PFSK-1 (cell line): ENCODE data around the gene LDHA.

Experiments
- POLR2AphosphoS5 ChIP-seq: IDR thresholded peaks from 2 replicates; pipeline ENCODE4 v1.6.1; 2012; ENCODE audit warnings: low read depth, mild to moderate bottlenecking, control low read depth, low read length, moderate library complexity
- REST ChIP-seq, 2 experiments: IDR thresholded peaks; 2 replicates each; pipeline versions ENCODE4 v1.6.1 to v1.8.0; 2011 to 2012; ENCODE audit warnings: low read depth in 2 of 2, low read length in 2 of 2, control low read depth in 1 of 2, inconsistent platforms in 1 of 2, mild to moderate bottlenecking in 1 of 2, moderate library complexity in 1 of 2; ENCODE audit not compliant: insufficient read depth in 1 of 2
- TAF1 ChIP-seq: IDR thresholded peaks from 2 replicates; pipeline ENCODE4 v1.6.1; 2012; ENCODE audit warnings: low read length, control low read depth, borderline replicate concordance; ENCODE audit not compliant: insufficient read depth

GRCh38 chr11:18372201-18372600 lies 22.2 kb upstream of the LDHA start:
- TF ChIP-seq TAF1 (no peak), POLR2AphosphoS5 (no peak), REST (IDR thresholded peaks at IDR 0.05; ENCODE audit: insufficient read depth in 1 of 2, low read depth in 2 of 2, low read length in 2 of 2) (no peak)
